8988T (cell line): ENCODE measurements around the gene CADPS.

ENCODE experiments used
- DNase-seq: peaks from one replicate; pipeline ENCODE4 v3.0.0; 2011

The CADPS gene

DNA sequence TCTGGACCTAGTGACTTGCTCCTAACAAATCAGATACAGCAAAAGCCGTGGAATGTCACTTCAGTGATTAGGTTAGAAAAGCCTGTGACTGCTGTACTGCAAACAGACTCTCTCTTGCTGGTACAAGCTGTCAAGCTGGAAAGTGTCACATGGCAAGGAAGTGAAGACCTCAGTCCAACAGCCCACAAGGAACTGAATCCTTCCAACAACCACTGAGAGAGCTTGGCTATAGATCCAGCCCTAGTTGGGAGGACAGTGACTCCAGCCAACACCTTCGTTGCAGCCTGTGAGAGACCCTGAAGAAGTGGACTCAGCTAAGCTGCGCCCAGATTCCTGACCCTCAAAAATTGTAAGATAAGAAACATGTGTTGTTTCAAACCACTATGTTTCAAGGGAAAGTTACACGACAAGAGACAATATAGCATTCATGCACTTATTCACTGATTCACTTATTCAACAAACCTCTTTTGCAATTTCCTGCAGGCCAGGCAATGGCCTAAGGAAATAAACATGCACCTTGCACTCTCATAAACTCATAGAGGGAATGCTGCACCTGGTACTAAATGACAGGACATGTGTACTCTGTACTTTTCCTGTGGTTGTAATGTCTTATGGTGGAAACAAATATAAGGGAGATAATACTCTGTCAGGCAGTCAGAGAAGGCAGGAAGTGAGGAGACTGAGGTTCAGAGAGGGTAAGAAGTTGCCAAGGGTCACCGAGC lies 142.9 kb downstream of the CADPS start:
- DNase-seq = no peak

DNA sequence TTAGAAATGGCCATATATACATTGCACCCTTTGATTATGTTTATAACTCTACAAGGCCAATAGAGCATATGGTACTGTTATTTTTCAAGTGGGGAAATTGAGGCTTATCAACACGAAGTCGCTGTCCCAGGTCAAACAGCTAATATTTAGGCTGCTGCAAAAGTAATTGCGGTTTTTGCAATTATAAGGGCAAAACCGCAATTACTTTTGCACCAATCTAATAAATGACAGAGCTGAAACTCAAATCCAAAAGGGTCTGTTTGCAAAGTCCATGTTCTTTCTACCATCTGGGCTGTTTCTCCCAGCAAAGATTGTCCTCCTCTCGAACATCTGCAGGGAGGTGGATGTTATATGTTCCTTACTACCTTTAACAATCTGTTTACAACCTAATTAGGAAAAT lies 147.2 kb downstream of the CADPS start:
- no peak for DNase-seq

DNA sequence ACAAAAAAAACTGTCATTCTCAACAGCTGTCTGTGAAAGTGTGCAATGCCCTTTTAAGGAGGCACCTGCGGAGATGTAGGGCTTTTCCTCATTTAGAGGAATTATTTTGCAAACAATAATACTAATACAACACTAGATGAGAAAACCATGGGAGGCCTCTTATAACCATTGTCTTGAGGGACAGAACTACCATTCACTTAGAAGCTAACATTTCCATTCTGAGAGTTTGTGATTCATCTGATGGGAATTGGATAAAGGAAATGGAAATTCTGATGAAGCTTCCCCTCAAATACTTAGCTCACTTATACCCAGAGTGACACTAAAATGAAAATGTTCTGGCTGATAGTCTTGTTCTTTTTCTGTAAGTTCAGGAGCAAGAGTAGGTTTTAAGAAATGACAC lies 147.7 kb downstream of the CADPS start:
- DNase-seq = no peak

DNA sequence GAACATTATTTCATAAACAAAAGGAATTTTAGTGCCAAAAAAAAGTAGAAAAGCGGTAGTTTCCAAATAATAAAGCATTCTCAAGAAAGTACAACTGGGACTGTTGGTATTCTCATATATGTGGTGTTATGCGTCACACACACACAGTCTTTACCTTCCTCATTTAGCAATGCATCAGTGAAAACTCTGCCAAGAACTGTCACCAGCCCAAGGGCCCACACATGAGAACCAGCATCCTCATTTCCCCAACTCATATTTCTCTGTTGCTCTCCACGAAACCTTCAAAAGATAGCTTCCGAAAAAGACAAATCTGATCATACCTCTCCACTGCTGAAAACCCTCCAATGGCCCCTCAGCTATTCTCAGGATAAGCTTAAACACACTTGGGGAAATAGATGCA lies 150.7 kb downstream of the CADPS start:
- DNase-seq = no peak

DNA sequence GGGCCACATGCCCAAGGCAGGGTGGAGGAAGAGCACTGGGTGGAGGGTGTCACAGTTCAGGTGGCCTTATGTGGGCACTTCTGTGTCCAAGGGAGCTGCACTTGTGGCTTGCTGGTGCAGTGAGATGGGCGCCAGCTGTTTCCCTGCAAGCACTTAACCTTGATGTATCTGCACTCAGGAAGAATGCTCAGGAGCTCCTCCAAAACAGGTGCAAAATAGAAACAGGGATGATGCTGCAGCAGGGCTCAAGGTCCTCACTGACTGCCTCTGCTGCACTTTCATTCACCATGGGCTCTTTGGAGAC lies 151.3 kb downstream of the CADPS start:
- DNase-seq = no peak

DNA sequence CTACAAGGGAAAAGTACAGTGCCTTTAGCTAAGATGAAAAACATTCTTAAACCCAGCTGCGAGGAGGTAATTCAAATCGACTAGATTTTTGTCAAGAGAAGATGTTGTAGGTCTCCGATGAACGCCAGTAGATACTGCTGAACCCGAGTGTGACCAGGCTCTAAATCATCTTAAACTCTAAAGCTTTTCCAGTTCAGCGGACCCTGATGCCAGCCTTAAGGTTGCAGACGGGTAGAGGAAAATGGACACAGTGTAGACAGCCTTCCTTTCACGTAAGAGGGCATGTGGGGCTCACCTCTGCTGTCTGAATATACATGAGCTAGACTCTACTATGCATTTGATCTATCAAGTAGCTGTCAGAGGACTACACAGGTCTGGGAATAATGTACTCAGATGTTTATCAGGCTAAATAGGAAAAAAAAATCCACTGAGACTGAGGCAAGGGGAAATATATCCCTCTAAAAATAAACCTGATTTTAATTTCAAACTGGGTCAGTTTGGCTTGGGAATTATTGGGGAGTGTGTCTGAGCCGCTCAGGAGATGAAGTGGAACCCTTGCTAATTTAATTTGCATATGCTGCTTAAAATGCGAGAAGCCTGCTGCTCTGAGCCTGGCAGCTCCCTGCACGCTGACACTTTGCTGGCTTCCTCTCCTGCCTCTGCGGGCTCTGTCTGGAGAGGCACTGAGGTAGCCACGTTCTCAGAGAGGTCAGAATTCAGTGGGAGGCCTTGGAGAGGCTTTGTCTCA lies 151.9 kb downstream of the CADPS start:
- no peak for DNase-seq

DNA sequence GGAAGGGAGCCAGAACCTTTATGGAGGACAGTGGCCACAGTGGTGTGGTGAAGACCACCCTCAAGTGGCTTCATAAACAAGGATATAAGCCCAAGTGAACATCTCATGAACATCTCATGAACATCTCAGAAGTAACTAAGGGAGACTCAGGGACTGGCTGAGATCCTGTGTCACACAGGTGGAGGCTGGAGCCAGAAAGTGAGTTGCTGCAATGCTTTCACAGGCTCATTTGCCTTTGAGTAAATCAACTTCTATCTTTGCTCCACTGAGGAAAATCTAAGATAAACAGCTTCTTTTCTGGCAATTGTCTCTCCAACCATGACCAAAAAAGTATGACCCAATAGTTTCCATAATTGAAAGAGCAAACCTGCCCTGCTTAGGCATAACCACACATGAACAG lies 152.9 kb downstream of the CADPS start:
- DNase-seq = no peak

DNA sequence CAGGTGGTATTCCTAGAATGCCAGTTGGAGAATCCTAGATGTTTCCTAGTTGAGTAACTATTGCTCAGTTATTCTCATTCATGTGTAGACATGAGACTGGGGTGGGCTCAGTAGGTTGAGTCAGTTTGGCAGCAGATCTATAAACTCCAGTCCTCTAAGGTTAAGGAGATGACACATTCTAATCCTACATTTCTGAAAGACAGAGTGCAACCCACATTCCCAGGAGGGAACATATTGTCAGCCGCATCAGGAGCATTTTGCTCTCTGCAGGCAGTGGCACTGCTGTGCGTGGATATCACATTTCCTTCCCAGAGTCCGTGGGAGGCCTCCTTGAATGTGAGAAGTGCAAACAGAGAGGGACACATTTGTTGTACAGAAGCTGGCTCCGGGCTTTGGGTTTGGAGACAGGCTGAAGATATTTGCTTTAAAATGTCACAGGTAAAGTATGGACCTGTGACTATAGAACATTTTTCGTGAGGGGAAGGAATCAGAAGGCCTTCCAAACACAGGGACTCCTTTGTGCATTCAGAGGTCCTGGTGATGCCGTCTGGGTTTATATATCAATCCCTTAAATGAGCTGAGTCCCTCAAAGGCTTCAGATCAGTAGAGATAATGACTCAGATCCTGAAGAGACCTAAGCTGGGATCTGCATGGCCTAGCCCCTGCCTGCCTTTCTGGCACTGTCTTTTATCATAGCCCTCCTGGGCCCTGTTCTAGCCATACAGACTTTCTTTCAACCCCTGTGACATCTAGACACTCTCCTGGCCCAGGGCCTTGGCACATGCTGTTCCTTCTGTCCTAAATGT lies 156.5 kb downstream of the CADPS start:
- DNase-seq = no peak

DNA sequence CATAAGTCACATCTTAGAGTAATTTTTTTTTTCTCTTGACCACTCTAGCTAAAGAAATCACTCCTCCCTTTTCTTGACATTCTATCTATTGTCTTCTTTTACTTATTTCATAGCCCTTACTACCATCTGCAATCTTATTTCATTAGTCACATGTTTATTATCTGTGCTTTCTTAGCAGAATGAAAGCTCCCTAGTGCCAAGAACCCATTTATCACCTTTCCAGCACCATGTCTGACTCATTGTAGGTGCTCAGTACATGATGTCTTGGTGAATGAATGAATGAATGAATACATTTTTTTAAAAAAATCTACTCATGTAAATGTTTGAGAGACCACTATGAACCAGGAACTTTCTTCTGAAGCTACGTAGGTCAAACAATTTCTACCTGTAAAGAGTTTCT lies 157.2 kb downstream of the CADPS start:
- DNase-seq = no peak

DNA sequence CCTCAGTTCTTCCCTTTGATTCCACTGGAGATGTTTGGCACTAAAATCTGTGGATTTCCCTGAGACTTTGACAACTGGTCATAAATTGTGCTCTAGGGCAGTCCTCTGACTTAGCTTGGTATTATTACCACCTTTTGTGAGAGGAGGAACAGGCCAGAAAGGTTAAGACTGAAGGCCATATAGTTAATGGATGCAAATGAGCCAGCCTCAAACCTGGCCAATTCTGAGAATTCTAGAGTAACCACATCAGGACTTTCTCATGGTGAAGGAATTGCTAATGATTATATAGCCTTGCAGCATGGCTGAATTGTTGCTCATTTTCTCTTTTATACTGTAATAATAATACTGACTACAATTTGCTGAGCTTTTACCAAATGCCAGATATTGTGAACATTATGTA lies 162.5 kb downstream of the CADPS start:
- DNase-seq = no peak

DNA sequence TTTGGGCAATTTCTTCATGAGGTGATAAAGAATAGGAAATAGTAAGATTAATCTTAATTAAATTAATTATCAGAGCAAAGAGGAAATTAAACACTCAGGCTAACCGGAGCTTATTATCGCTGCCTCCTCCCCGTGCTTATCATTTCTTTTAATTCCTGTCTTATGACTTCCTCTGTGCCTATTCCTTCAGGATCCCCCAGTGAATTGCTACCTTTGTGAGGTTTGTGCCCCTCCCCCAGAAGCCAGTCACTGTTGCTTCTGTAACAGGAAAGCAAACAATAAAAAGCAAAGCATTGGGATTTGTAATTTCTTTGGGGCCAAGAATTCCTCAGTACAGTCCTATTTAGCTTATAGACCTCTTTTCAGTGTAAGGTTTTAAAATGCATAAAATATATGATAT lies 164.5 kb downstream of the CADPS start:
- DNase-seq = no peak

DNA sequence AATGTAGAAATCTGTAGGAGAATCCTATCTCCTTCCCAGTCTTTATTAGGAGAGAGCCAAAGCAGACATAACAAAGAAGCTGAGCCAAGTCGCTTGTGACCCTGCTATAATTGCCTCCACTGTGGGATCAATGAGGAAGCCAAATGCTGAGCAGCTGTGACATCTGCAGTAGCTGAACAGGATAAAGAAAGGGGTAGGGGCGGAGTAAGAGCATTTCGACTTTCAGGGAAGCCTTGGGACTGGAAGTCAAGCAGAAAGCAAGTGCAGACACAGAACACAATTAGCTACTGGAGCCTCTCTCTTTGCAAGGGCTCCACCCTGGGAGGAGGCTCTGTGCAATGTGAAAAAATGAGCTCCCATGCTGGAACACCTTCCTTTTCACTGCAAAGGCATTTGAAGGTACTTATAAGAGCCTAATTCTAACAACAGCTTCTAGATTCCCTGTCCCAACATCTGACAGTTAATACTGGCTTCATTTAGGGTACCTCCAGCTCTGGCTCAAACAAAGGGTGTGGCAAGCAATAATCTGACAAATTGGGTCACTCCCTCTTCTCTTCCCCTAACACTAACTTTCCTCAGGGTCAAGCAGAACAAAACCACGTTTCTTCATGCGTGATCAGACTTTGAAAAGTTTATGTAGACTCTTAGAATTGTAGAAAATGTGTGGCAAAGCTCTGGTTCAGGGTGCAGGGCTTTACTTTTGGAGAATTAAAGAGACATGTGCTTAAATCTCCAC lies 166.4 kb downstream of the CADPS start:
- DNase-seq = no peak

DNA sequence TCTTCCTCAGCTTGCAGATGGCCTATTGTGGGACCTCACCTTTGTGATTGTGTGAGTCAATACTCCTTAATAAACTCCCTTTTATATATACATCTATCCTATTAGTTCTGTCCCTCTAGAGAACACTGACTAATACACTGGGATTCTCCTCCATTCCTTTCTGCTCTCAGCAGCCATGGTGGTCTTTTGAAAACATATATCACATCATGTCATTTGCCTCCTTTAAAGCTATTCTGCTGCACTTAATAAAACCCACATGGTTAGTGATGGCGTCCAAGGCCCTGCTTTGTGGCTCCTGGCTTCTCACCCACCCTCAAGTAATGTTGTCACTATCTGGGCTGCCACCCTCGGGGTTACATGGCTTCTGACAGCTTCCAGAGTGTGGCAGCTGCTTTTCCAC lies 169.5 kb downstream of the CADPS start:
- DNase-seq = no peak

DNA sequence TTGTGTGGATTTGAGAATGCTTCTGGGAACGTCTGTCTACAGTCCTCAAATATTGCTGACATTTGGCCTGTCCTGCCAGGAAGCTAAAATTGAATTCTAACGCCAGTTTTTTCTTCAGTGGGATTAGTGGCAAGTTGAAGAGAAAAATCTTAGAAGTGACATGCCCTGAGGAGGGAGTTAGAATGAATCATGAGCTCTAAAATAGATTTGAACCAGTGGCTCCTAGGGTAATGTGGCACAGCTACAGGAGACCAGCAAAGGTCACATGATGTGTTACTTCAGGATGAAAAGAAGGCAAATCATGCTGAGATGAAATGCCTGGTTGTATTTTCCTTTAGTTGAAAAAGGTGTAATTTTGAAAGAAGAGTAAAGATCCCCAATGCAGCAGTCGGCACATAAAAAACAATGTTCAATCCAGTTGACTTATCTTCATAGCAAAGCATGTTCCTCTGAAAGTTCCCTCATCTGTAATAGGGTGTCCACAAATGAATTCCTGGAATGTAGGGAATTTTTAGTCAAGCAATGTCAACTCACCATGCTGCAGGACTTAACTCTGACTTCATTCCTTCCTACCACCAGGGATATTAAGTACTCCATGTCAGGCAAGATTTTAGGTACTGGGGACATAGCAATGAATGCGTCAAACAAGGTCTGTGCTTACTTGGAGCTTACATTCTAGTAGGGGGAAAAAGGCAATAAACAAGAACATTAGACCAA lies 171.6 kb downstream of the CADPS start:
- DNase-seq = no peak

DNA sequence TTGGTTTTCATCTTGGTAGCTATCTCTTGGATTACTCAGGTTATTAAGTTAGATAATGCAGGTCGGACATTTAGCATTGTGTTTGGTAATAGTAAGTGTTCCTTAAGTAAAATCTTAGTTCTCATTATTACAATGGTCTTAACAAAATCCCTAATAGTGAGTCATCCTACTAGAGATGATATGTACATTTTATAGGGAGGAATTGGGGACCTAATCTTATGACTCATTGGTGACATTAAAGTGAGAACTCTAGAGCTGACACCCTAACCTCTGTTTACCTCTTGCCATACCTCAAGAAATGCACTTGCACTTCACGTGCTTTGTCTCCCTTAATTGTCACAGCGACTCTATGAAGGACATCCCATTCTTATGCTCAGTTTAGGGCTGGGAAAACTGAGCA lies 174.9 kb downstream of the CADPS start:
- no peak for DNase-seq

DNA sequence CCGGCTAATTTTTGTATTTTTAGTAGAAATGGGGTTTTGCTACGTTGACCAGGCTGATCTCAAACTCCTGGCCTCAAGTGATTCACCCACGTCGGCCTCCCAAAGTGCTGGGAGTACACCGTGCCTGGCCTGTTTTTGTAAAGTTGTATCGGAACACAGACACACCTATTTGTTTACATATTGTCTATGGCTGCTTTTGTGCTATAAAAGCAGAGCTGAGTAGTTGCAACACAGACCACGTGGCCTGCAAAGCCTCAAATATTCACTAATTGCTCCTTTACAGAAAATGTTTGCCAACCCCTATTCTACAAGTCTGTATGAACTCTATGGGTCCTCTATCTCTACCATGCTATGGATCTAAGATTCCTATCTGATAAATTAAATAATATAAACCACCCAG lies 175.5 kb downstream of the CADPS start:
- DNase-seq = no peak

DNA sequence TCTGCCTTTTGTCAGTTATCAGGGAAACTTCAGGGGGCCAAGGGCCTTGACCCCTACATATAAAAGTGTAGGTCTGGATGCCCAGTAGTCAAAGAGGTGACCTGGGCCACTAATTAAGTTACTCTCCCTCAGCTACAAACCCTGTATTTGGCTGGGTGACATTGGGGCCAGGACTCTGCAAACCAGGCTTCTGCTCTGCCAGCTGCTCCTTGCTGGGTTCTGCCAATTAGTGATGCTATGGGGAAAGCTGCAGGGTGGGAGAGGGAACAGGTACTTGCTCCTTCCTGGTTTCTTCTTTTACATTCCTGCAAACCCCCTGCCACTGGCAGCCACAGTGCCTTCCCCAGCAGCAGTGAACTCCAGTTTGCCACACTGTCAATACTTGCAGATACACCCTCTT lies 179.2 kb downstream of the CADPS start:
- no peak for DNase-seq

DNA sequence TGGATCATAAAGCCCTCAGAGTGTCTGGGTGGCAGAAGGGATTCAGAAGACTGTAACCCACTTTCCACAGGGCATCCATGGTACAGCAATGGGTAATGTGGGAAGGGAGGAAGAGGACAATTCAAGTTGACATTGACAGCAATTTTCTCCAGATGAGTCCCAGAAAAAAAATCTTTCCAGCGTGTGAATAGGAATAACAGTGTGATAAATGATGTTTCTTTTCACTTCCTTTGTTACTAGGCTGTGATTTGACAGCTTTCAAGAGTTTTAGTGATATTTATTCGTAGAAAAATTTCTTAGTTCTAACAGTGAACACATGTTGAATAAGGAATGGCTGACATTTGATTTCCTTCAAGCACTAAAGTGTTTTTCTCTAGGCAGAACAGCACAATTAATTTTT lies 186.4 kb downstream of the CADPS start:
- DNase-seq = no peak

DNA sequence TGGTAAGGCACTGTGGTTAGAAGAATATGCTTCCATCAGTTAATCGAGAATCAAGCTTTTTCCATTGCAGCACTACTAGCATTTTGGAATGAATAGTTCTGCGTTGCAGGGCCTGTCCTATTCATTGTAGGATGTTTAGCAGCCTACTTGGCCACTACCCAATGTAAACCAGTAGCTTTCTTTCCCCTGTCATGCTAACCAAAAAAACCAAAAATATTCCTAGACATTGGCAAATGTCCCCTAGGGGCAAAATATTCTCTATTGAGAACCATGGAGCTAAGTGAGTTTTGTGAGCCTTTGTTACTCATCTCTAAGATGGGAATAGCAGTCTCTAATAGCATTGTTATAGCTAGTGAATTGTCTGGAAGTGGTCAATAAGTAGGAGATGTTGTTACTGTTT lies 187.2 kb downstream of the CADPS start:
- DNase-seq = no peak

DNA sequence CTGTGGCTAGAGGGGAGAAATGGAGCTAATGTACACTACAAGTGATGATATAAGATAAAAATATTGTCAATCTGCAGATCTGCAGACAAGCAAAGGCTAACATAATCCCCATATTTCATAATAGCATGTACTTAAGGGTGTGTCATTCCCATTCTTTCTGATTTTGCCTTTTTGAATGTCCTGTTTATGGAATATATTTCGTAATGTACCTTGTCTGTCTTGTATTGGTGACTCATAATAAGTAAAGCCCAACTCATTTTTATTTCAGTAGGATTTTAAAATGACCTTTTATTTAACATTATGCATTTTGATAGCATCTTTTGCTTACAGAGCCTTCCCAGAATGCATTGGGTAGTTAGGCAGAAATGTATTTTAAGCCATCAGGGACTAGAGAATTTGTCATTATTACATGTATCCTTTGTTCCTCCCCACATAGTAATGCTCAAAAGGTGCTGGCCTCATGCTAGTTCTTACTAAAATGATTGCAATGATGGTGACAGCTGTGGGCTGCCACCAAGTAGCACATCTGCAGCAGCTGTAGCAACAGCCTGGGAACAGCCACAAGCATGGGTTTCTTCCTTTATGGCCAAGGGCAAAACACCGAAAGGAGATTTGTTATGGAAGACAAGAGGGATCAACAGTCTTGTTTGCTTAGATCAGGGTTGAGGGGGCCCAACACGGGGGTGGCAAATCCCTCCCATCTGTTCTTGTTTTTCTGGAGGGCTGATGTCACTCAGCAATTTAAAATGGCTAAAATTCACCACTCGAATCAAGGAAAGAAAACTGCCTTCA lies 188.5 kb downstream of the CADPS start:
- no peak for DNase-seq

DNA sequence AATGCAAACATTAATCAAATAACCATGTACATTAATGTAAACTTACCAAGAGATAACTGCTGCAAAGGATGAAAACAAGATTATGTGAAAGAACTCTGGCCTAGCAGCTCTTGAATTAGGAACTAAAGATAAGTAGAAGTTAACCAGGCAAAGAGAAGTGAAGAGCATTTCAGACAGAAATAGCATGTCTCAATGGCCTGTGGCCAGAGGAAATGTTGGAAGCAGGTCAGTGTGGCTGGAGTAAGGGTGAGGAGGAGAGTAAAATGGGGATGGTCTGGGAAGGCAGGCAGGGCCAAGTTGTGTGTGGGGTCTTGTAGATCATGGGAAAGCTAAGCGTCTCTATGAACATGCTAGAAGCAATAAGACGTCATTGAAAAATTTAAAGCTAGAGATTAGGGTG lies 192.4 kb downstream of the CADPS start:
- DNase-seq = no peak

DNA sequence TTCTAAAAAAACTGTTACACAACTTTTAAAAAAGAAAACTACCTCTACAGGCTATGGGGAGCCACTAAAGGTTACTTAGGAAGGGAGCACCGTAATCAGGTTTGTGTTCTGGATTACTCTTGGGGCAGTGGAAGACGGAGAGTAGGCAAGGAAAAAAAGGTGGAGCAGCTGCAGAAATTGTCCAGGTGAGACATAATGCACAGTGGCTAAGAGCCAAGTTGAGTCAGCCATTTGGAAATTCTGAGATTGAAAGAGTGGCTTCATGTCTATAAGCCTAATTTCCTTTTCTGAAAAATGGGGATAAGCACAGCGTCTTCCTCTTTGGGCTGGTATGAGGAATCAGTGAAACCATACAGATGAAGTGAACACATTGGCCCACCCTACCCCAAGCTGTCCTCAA lies 195.2 kb downstream of the CADPS start:
- no peak for DNase-seq
